ENCODE results near the gene ZNF581.

DNA sequence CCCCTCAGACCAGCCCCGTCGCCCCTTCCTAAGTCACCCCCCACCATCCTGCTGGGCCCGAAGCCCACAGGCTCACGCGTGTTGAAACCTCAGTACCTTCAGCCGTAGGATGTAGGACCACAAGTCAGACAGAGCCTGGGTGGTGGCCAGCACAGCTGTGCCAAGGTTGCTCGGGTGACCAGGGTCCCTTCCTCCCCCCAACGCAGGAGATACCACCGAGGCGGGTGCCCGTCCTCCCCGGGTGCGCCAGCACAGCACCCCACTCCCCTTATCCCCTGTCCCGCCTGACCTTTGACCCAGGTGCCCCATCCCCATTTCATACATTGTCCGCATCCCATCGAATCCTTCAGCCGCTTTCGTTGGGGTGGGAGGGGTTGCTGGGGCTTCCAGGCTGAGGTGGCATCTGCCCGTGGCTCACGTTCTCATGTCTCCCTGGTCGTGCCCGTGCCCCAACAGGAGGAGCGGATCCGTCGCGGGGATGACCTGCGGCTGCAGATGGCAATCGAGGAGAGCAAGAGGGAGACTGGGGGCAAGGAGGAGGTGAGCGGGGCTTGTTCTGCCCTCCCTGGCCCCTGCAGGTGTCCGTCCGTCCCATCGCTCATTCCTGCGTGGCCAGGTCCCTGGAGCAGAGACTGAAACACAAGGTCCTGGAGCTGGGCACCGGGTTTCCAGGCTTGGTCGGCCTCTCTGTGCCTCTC is 46.1 kb downstream of the ZNF581 start:
- TF ChIP-seq, protein P1, sequence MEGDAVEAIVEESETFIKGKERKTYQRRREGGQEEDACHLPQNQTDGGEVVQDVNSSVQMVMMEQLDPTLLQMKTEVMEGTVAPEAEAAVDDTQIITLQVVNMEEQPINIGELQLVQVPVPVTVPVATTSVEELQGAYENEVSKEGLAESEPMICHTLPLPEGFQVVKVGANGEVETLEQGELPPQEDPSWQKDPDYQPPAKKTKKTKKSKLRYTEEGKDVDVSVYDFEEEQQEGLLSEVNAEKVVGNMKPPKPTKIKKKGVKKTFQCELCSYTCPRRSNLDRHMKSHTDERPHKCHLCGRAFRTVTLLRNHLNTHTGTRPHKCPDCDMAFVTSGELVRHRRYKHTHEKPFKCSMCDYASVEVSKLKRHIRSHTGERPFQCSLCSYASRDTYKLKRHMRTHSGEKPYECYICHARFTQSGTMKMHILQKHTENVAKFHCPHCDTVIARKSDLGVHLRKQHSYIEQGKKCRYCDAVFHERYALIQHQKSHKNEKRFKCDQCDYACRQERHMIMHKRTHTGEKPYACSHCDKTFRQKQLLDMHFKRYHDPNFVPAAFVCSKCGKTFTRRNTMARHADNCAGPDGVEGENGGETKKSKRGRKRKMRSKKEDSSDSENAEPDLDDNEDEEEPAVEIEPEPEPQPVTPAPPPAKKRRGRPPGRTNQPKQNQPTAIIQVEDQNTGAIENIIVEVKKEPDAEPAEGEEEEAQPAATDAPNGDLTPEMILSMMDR (conservative IDR thresholded peaks at IDR 0.05; ENCODE audit: low read depth, low read length), result no peak
- no peak for TF ChIP-seq EZH2 (IDR thresholded peaks at IDR 0.05; ENCODE audit: low read length, unreplicated experiment)
